HG03039 (cell line): ENCODE results near the gene PCIF1.

ENCODE experiments used
- ATAC-seq: cut with Tn5 transposase; IDR thresholded peaks from one replicate; pipeline ENCODE4 v1.9.1; 2021; ENCODE audit warnings: mild to moderate bottlenecking, moderate library complexity; ENCODE audit not compliant: unreplicated experiment

PCIF1 gene

GRCh38 chr20:45964006-45964400 is 29.5 kb downstream of the PCIF1 start:
- ATAC-seq = no peak

GRCh38 chr20:45965169-45966002 is 30.9 kb downstream of the PCIF1 start:
- no peak for ATAC-seq

GRCh38 chr20:45967551-45968080 is 33.1 kb downstream of the PCIF1 start:
- ATAC-seq = no peak

GRCh38 chr20:45968081-45968671 is 33.7 kb downstream of the PCIF1 start:
- no peak for ATAC-seq

GRCh38 chr20:45968801-45969711 is 34.6 kb downstream of the PCIF1 start:
- ATAC-seq = no peak

GRCh38 chr20:45969712-45970634 is 35.5 kb downstream of the PCIF1 start:
- ATAC-seq = no peak

GRCh38 chr20:45970646-45971424 is 36.4 kb downstream of the PCIF1 start:
- no peak for ATAC-seq

GRCh38 chr20:45971425-45971674 is 36.9 kb downstream of the PCIF1 start:
- peak; percentile 12 for ATAC-seq

- ATAC-seq = peak; percentile 55
These were observed 37.4 kb downstream of the PCIF1 start, which contains the start of gene ZNF335 for GRCh38 chr20:45971675-45972499. Gene ZNF335, minus strand, starts transcription at chr20:45972203. Its CDS starts 793 bp downstream, at chr20:45971410.

GRCh38 chr20:45972500-45973183 is 38.2 kb downstream of the PCIF1 start:
- no peak for ATAC-seq

- no peak for ATAC-seq
These were observed 40.5 kb downstream of the PCIF1 start for GRCh38 chr20:45974896-45975565.

GRCh38 chr20:45975686-45976085 is 41.2 kb downstream of the PCIF1 start:
- no peak for ATAC-seq

GRCh38 chr20:45976086-45976485 is 41.6 kb downstream of the PCIF1 start:
- ATAC-seq = no peak

- ATAC-seq = no peak
These were observed 46.8 kb downstream of the PCIF1 start for GRCh38 chr20:45981261-45981660.

GRCh38 chr20:45983279-45983743 is 48.8 kb downstream of the PCIF1 start:
- ATAC-seq = no peak

- no peak for ATAC-seq
These were observed 51.1 kb downstream of the PCIF1 start for GRCh38 chr20:45985573-45985972.

- no peak for ATAC-seq
These were observed 52.8 kb downstream of the PCIF1 start for GRCh38 chr20:45987108-45987780.
